Gastrocnemius medialis (tissue), 4 donors: ENCODE data around the gene PDGFRB.

ENCODE experiments used
- CTCF ChIP-seq, 5 experiments: fragments of 450-650 bp in 3 of 5; fragments of 200-600 bp in 2 of 5; sonication (generic) in 2 of 5; IDR thresholded peaks in 4 of 5; conservative IDR thresholded peaks in 1 of 5; 1 replicate in 4 of 5; 2 replicates in 1 of 5; pipeline ENCODE4 v1.5.1; 2016 to 2019; ENCODE audit warnings: antibody characterized with exemption in 5 of 5, mild to moderate bottlenecking in 3 of 5, moderate library complexity in 3 of 5
- POLR2A ChIP-seq, 2 donors: fragments of 450-650 bp; IDR thresholded peaks; one replicate each; pipeline ENCODE4 v1.6.1; 2017; ENCODE audit warnings: antibody characterized with exemption in 2 of 2, mild to moderate bottlenecking in 2 of 2, moderate library complexity in 2 of 2

- TF ChIP-seq CTCF (IDR thresholded peaks at IDR 0.05 in 4 of 5, conservative IDR thresholded peaks at IDR 0.05 in 1 of 5): no peak
- TF ChIP-seq POLR2A (IDR thresholded peaks at IDR 0.05): no peak
Measured at GRCh38 chr5:150085950-150086715, 69.5 kb downstream of the PDGFRB start, which contains the start of gene CSF1R.
